ENCODE data around the gene TNFSF13.
A peak's percentile ranks its signal among the peaks of the same experiment; 100 is the strongest.

TNFSF13 gene

GRCh38 chr17:7551396-7551795 lies 7.2 kb upstream of the TNFSF13 start:
- TF ChIP-seq CTCF (IDR thresholded peaks at IDR 0.05; ENCODE audit: low read depth, low read length, missing control alignments): no peak
- no peak overlapping the region for H3K4me3 ChIP-seq (replicated peaks; ENCODE audit: low read depth, low read length)
- DNase-seq (ENCODE audit: extremely low read depth, low read depth): no peak

GRCh38 chr17:7552621-7553051 lies 5.9 kb upstream of the TNFSF13 start:
- DNase-seq (ENCODE audit: extremely low read depth, low read depth): no peak
- no peak overlapping the region for H3K4me3 ChIP-seq (replicated peaks; ENCODE audit: low read depth, low read length)
- no peak for TF ChIP-seq CTCF (IDR thresholded peaks at IDR 0.05; ENCODE audit: low read depth, low read length, missing control alignments)

- DNase-seq (ENCODE audit: extremely low read depth, low read depth): no peak
- H3K4me3 ChIP-seq (replicated peaks; ENCODE audit: low read depth, low read length): no peak overlapping the region
- TF ChIP-seq CTCF (IDR thresholded peaks at IDR 0.05; ENCODE audit: low read depth, low read length, missing control alignments): no peak
Observed at GRCh38 chr17:7553356-7553755, 5.2 kb upstream of the TNFSF13 start.

GRCh38 chr17:7555320-7555948 lies 3.1 kb upstream of the TNFSF13 start:
- DNase-seq (ENCODE audit: extremely low read depth, low read depth): no peak
- TF ChIP-seq CTCF (IDR thresholded peaks at IDR 0.05; ENCODE audit: low read depth, low read length, missing control alignments): peak; percentile 34
- no peak overlapping the region for H3K4me3 ChIP-seq (replicated peaks; ENCODE audit: low read depth, low read length)

GRCh38 chr17:7556627-7557026 lies 1.9 kb upstream of the TNFSF13 start:
- TF ChIP-seq CTCF (IDR thresholded peaks at IDR 0.05; ENCODE audit: low read depth, low read length, missing control alignments): no peak
- H3K4me3 ChIP-seq (replicated peaks; ENCODE audit: low read depth, low read length): no peak overlapping the region
- DNase-seq (ENCODE audit: extremely low read depth, low read depth): no peak

- H3K4me3 ChIP-seq (replicated peaks; ENCODE audit: low read depth, low read length): no peak overlapping the region
- no peak for TF ChIP-seq CTCF (IDR thresholded peaks at IDR 0.05; ENCODE audit: low read depth, low read length, missing control alignments)
Observed at GRCh38 chr17:7557147-7557764, 1.3 kb upstream of the TNFSF13 start.

More at GRCh38 chr17:7557147-7557764, 1.3 kb upstream of the TNFSF13 start:
- no peak for DNase-seq (ENCODE audit: extremely low read depth, low read depth)

Data from HFF-Myc (cell line).